Measurements from ENCODE around the gene ELL3. TPM values are rescaled to one million over a fixed set of nuclear protein-coding genes. Genes with fewer than 3 reads are reported as not detected.

Gene ELL3
- total RNA-seq, 4 donors from 2014 or later = 34.7 to 84.1 (median 73.2) TPM

DNA sequence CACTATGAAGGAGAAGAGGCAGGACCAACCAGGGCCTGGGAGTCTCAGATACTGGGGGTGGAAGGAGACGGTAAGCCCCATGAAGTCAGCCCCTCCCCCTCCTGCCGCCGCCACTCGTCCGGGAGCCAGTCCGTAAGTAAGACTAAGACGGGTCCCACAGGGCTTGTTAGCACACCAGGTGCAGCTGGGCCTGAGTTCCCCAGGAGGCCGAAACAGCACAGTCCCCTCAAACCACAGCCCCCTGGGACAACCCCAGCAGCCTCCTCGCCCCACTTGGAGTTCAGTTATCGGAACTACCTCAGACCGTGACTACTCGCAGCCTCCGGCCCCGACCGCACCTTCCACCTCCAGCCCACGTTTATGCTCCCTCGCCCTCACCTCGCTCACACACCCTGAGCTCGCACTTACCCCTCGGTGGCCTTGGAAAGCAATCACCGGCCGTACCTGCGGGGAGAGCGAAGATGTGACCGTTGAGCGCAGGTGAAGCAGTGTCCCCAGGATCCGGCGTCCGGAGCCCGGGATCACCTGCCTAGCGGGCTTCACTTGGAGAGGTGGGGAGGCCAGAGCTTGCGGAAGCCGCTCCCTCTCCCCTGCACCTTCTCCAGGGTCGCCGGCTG lies 557 bp downstream of the ELL3 start:
- Histone ChIP-seq H3K9me3 (no peaks in the 10 kb centered on the region), H3K27me3 (no peaks in the 10 kb centered on the region), H3K27ac (peak overlapping the region; percentile 85 to 98 (median 90)), H3K36me3 (peaks cover 0 to 35% (median 0%) of the 10 kb centered on the region in 3 donors), H3K4me3 (peak overlapping the region; percentile 55 to 76 (median 67)), H3K4me1 (peaks cover 0 to 19% (median 3%) of the 10 kb centered on the region in 4 donors)
- TF ChIP-seq, protein P1, sequence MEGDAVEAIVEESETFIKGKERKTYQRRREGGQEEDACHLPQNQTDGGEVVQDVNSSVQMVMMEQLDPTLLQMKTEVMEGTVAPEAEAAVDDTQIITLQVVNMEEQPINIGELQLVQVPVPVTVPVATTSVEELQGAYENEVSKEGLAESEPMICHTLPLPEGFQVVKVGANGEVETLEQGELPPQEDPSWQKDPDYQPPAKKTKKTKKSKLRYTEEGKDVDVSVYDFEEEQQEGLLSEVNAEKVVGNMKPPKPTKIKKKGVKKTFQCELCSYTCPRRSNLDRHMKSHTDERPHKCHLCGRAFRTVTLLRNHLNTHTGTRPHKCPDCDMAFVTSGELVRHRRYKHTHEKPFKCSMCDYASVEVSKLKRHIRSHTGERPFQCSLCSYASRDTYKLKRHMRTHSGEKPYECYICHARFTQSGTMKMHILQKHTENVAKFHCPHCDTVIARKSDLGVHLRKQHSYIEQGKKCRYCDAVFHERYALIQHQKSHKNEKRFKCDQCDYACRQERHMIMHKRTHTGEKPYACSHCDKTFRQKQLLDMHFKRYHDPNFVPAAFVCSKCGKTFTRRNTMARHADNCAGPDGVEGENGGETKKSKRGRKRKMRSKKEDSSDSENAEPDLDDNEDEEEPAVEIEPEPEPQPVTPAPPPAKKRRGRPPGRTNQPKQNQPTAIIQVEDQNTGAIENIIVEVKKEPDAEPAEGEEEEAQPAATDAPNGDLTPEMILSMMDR (IDR thresholded peaks at IDR 0.05) = no peak
- no peak for TF ChIP-seq POLR2A (IDR thresholded peaks at IDR 0.05)
- DNase-seq = peak; percentile 74 to 91 (median 87)

- Histone ChIP-seq H3K36me3 (peaks cover 0 to 42% (median 0%) of the 10 kb centered on the region in 3 donors), H3K27ac (peak overlapping the region; percentile 85 to 98 (median 90)), H3K27me3 (no peaks in the 10 kb centered on the region), H3K4me1 (peaks cover 0 to 21% (median 3%) of the 10 kb centered on the region in 4 donors), H3K4me3 (peak overlapping the region; percentile 55 to 76 (median 67)), H3K9me3 (no peaks in the 10 kb centered on the region)
- peak; percentile 88 to 94 for TF ChIP-seq POLR2A (IDR thresholded peaks at IDR 0.05)
- TF ChIP-seq, protein P1 (IDR thresholded peaks at IDR 0.05) = peak in 4 of 6 experiments; percentile 33 to 88 (median 86)
- DNase-seq = peak in 2 of 3 donors; percentile 87 to 92
Observed at GRCh38 chr15:43775411-43775965, 1.3 kb downstream of the ELL3 start.

GRCh38 chr15:43774062-43774461 lies 2.7 kb downstream of the ELL3 start:
- no peak overlapping the region for H3K27ac ChIP-seq
- DNase-seq = no peak
- H3K27me3 ChIP-seq = no peaks in the 10 kb centered on the region
- H3K4me1 ChIP-seq = peaks cover 0 to 21% (median 3%) of the 10 kb centered on the region in 4 donors
- no peak overlapping the region for H3K4me3 ChIP-seq
- no peak for TF ChIP-seq POLR2A (IDR thresholded peaks at IDR 0.05)
- TF ChIP-seq, protein P1 (IDR thresholded peaks at IDR 0.05) = no peak
- no peaks in the 10 kb centered on the region for H3K9me3 ChIP-seq
- peaks cover 0 to 55% (median 4%) of the 10 kb centered on the region in 3 donors for H3K36me3 ChIP-seq

DNA sequence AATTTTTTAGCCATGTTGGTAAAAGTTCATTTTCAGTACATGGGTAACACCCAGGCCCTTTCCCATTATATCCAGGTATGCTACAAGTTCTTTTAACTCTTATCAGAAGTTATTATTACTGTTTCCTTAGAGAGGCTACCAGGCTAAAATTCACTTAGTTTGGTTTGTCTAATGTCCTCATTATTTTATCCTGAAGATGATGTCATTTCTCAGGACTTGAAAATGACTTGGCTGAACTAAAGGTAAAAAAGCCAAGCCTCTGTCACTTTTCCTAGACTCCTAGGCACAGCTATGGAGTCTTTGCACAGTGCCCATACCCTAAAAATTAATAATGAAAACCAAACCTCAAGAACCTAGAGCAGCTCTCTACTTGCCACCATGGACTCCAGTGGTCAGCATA lies 4.1 kb downstream of the ELL3 start:
- Histone ChIP-seq H3K9me3 (no peaks in the 10 kb centered on the region), H3K27ac (no peak overlapping the region), H3K36me3 (peaks cover 0 to 69% (median 4%) of the 10 kb centered on the region in 3 donors), H3K27me3 (no peaks in the 10 kb centered on the region), H3K4me1 (peaks cover 0 to 16% (median 3%) of the 10 kb centered on the region in 4 donors), H3K4me3 (no peak overlapping the region)
- no peak for TF ChIP-seq POLR2A (IDR thresholded peaks at IDR 0.05)
- DNase-seq = no peak

- no peak overlapping the region for H3K4me3 ChIP-seq
- DNase-seq = no peak
- peaks cover 0 to 77% (median 4%) of the 10 kb centered on the region in 3 donors for H3K36me3 ChIP-seq
- no peaks in the 10 kb centered on the region for H3K27me3 ChIP-seq
- peaks cover 0 to 16% (median 3%) of the 10 kb centered on the region in 4 donors for H3K4me1 ChIP-seq
- H3K9me3 ChIP-seq = no peaks in the 10 kb centered on the region
- peak overlapping the region in 2 of 4 donors; percentile 13 to 36 for H3K27ac ChIP-seq
- TF ChIP-seq, protein P1 (IDR thresholded peaks at IDR 0.05) = no peak
- TF ChIP-seq POLR2A (IDR thresholded peaks at IDR 0.05) = no peak
Observed at GRCh38 chr15:43771816-43772215, 5.0 kb downstream of the ELL3 start.

GRCh38 chr15:43769584-43770228 lies 7.1 kb downstream of the ELL3 start:
- DNase-seq = peak; percentile 55 to 85 (median 72)
- Histone ChIP-seq H3K4me1 (peaks cover 0 to 10% (median 0%) of the 10 kb centered on the region in 4 donors), H3K27me3 (no peaks in the 10 kb centered on the region), H3K36me3 (peaks cover 2 to 98% (median 4%) of the 10 kb centered on the region in 3 donors), H3K27ac (no peak overlapping the region), H3K9me3 (no peaks in the 10 kb centered on the region), H3K4me3 (no peak overlapping the region)
- TF ChIP-seq, protein P1 (IDR thresholded peaks at IDR 0.05) = peak; percentile 61 to 86 (median 76)
- no peak for TF ChIP-seq POLR2A (IDR thresholded peaks at IDR 0.05)
